Stimulated activated naive CD8-positive, alpha-beta T cell treated with anti-CD3 and anti-CD28 coated beads, Interleukin-15, amount 100 ng/mL, for 72 hours (primary cell): ENCODE measurements around the gene AHCYL2.

Source experiments
- ATAC-seq: fragments of 150-1000 bp; cut with Tn5 transposase; 2 replicates; pipeline ENCODE4 v1.10.0; 2021; ENCODE audit warnings: mild to moderate bottlenecking, moderate library complexity
- DNase-seq, 2 donors: peaks; one replicate each; pipeline ENCODE4 v3.0.0; 2021 to 2022
- H3K27ac Mint-ChIP-seq, 2 donors: one replicate each; pipeline ENCODE4 v1.8.0; 2022; ENCODE audit warnings: mild to moderate bottlenecking in 2 of 2, mixed read lengths in 2 of 2, moderate library complexity in 2 of 2
- H3K27me3 Mint-ChIP-seq: one replicate; pipeline ENCODE4 v1.8.0; 2022; ENCODE audit warnings: mixed read lengths
- H3K4me1 Mint-ChIP-seq: one replicate; pipeline ENCODE4 v1.8.0; 2022; ENCODE audit warnings: mild to moderate bottlenecking, mixed read lengths
- H3K4me3 Mint-ChIP-seq, 2 donors: one replicate each; pipeline ENCODE4 v1.8.0; 2022; ENCODE audit warnings: mild to moderate bottlenecking in 2 of 2, mixed read lengths in 2 of 2, moderate library complexity in 1 of 2
- H3K9me3 Mint-ChIP-seq, 2 donors: one replicate each; pipeline ENCODE4 v1.8.0; 2022; ENCODE audit warnings: mixed read lengths in 2 of 2

Gene AHCYL2

GRCh38 chr7:129224251-129225205 is at the start of gene AHCYL2:
TSS of gene AHCYL2 (plus strand) at chr7:129225030.
- peak within 1 kb of the TSS; percentile 86 to 88 for H3K4me3 Mint-ChIP-seq
- H3K27me3 Mint-ChIP-seq: no peaks in the 10 kb centered on the region
- peak within 1 kb of the TSS; percentile 90 to 95 for H3K27ac Mint-ChIP-seq
- peak; percentile 95 for ATAC-seq
- peaks cover 41% of the 10 kb centered on the region for H3K4me1 Mint-ChIP-seq
- peak; percentile 93 to 95 for DNase-seq
- H3K9me3 Mint-ChIP-seq: no peaks in the 10 kb centered on the region

DNA sequence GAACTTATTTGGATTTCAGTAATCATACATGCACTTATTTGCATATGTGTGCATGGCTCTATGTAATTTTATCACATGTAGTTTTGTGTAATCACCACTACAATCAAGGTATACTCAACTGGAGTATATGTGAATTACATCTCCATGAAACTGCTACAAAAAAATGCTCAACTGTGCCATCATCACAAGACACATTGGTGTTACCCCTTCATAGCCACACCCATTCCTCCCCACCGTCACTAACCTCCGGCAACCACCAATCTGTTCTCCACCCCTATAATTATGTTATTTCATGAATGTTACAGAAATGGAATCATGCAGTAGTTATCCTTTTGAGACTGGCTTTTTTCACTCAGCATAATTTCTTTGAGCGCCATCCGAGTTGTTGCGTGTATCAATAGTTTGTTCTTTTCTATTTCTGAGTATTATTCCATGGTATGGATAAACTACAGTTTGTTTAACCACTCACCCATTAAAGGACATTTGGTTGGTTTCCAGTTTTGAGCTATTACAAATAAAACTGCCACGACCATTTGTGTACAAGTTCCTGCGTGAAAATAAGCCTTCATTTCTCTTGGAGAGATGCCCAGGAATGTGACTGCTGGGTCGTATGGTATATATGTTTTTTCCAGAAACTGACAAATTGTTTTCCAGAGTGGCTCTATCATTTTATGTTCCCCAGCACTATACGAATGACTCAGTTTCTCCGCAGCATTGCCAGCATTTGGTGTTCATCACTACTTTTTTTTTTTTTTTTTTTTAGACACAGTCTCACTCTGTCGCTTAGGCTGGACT is 47.7 kb upstream of the AHCYL2 start:
- no peak for ATAC-seq
- H3K27me3 Mint-ChIP-seq: peaks cover 8% of the 10 kb centered on the region

GRCh38 chr7:129184981-129185670 is 39.7 kb upstream of the AHCYL2 start:
- no peak overlapping the region for H3K4me3 Mint-ChIP-seq
- no peak overlapping the region for H3K27ac Mint-ChIP-seq
- no peak for DNase-seq
- H3K27me3 Mint-ChIP-seq: peaks cover 48% of the 10 kb centered on the region
- no peak for ATAC-seq
- peaks cover 7% of the 10 kb centered on the region for H3K4me1 Mint-ChIP-seq
- H3K9me3 Mint-ChIP-seq: no peaks in the 10 kb centered on the region

More for the DNA sequence above, 47.7 kb upstream of the AHCYL2 start:
- Mint-ChIP-seq H3K27ac (no peak overlapping the region), H3K4me3 (no peak overlapping the region), H3K4me1 (no peaks in the 10 kb centered on the region), H3K9me3 (no peaks in the 10 kb centered on the region)
- no peak for DNase-seq

DNA sequence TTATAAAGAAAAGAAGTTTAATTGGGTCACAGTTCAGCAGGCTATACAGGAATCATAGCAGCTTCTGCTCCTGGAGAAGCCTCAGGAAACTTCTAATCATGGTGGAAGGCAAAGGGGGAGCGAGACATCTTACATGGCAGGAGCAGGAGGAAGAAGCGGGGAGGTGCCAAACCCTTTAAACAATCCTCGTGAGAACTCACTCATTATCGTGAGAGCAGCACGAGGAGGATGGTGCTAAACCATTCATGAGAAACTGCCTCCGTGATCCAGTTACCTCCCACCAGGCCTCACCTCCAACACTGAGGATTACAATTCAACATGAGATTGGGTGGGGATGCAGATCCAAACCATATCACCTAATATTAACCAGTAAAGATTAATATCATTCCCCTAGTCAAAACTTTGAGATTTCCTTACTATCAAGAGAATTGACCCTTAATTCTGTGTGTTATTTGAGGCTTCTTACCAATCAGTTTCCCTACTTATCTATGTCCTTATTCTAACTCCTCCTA is 38.0 kb upstream of the AHCYL2 start:
- DNase-seq (no peak), ATAC-seq (no peak)
- Mint-ChIP-seq H3K27ac (no peak overlapping the region), H3K4me1 (peaks cover 7% of the 10 kb centered on the region), H3K4me3 (no peak overlapping the region), H3K9me3 (no peaks in the 10 kb centered on the region), H3K27me3 (peaks cover 51% of the 10 kb centered on the region)

DNA sequence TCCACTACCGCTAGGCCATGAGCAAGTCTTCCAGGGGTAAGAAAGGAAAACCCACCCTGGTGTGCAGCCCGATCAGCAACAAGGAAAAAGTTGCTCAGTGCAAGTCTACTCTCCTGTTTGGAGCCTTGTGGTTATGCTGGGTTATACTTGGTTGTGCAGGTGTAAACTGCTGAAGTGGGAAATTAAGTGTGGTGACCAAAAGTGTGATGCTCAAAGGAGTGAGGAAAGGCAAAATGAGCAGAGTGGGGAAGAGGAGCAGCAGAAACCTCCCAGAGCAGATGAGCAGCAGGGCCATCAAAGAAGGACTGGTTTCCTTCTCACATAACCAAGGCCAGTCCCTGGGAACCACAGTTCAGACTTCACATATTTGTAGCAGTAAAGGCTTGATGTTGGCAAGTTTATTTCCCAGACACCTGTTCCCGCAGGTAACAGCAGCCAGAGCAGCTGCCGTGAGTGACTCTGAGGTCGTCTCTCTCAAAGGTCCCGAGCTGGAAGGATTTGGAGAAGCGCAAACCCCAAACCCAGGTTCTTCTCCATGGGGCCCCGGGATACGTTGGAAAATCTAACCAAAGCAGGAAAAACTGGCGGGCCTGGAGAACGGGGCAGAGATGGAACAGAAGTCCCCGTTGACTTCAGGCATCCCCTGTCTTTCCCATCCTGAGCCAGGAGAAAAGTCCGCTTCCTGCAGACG is 37.0 kb upstream of the AHCYL2 start:
- Mint-ChIP-seq H3K9me3 (no peaks in the 10 kb centered on the region), H3K27me3 (peaks cover 61% of the 10 kb centered on the region), H3K4me1 (peaks cover 7% of the 10 kb centered on the region)

DNA sequence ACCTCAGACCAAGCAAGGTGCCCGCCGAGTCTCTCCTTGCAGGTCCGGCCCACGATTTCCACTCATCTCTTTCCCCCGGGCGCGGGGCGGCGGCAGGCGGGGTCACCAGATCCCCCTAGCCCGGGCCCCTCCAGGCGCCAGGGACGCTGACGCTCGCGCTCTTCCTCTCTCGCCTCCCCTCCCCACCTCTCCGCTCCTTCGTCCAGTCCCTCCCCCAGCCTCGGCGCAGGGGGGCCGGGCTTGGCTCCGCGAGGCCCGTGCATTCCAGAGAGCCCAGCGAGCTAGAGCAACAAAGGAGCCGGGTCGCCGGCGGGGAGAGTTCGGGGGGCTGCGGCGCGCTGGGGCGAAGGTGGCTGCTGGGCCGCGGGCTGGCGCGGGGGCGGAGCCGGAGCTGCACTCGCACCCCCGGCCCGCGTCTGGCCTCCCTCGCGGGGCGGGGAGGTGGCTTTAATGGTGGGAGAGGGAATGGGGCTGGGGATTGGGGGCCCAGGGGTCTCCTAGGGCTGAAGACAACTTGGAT is 36.4 kb upstream of the AHCYL2 start, which contains the start of gene SMO:
Gene SMO, plus strand, starts transcription at position 262 of the 520 bp plus-strand sequence. CDS start 519 bp downstream, outside the sequence.
- peaks cover 7% of the 10 kb centered on the region for H3K4me1 Mint-ChIP-seq
- H3K9me3 Mint-ChIP-seq: no peaks in the 10 kb centered on the region
- peak; percentile 56 for ATAC-seq
- peak within 1 kb of the TSS; percentile 78 to 88 for H3K4me3 Mint-ChIP-seq
- H3K27me3 Mint-ChIP-seq: peaks cover 67% of the 10 kb centered on the region
- peak within 1 kb of the TSS in 1 of 2 donors; percentile 12 for H3K27ac Mint-ChIP-seq
- no peak for DNase-seq

More for the DNA sequence above, 37.0 kb upstream of the AHCYL2 start:
- Mint-ChIP-seq H3K27ac (no peak overlapping the region), H3K4me3 (peak overlapping the region; percentile 78 to 88)
- DNase-seq (no peak), ATAC-seq (no peak)

- Mint-ChIP-seq H3K9me3 (no peaks in the 10 kb centered on the region), H3K4me3 (peak overlapping the region; percentile 78 to 88), H3K27ac (peak overlapping the region in 1 of 2 donors; percentile 12), H3K27me3 (peaks cover 68% of the 10 kb centered on the region), H3K4me1 (peaks cover 7% of the 10 kb centered on the region)
- DNase-seq (no peak), ATAC-seq (peak; percentile 64)
These were observed 35.8 kb upstream of the AHCYL2 start for GRCh38 chr7:129188892-129189660.

- DNase-seq: no peak
These were observed 35.0 kb upstream of the AHCYL2 start for GRCh38 chr7:129189661-129190310.

GRCh38 chr7:129191272-129191671 is 33.6 kb upstream of the AHCYL2 start:
- no peak overlapping the region for H3K4me3 Mint-ChIP-seq
- no peak for ATAC-seq
- no peak for DNase-seq
- H3K27ac Mint-ChIP-seq: no peak overlapping the region
- no peaks in the 10 kb centered on the region for H3K9me3 Mint-ChIP-seq
- H3K4me1 Mint-ChIP-seq: peaks cover 7% of the 10 kb centered on the region
- H3K27me3 Mint-ChIP-seq: peaks cover 64% of the 10 kb centered on the region

More at GRCh38 chr7:129189661-129190310, 35.0 kb upstream of the AHCYL2 start:
- ATAC-seq: no peak
- peak overlapping the region in 1 of 2 donors; percentile 12 for H3K27ac Mint-ChIP-seq
- H3K4me3 Mint-ChIP-seq: peak overlapping the region; percentile 72 to 75
- peaks cover 68% of the 10 kb centered on the region for H3K27me3 Mint-ChIP-seq
- no peaks in the 10 kb centered on the region for H3K9me3 Mint-ChIP-seq
- peaks cover 7% of the 10 kb centered on the region for H3K4me1 Mint-ChIP-seq

- ATAC-seq: no peak
- H3K4me3 Mint-ChIP-seq: no peak overlapping the region
These were observed 30.9 kb upstream of the AHCYL2 start for GRCh38 chr7:129193892-129194291.

GRCh38 chr7:129197771-129198170 is 27.1 kb upstream of the AHCYL2 start:
- Mint-ChIP-seq H3K9me3 (no peaks in the 10 kb centered on the region), H3K4me1 (no peaks in the 10 kb centered on the region), H3K27ac (no peak overlapping the region), H3K27me3 (peaks cover 7% of the 10 kb centered on the region), H3K4me3 (no peak overlapping the region)
- DNase-seq (no peak), ATAC-seq (no peak)

More at GRCh38 chr7:129193892-129194291, 30.9 kb upstream of the AHCYL2 start:
- Mint-ChIP-seq H3K27me3 (peaks cover 40% of the 10 kb centered on the region), H3K27ac (no peak overlapping the region), H3K9me3 (no peaks in the 10 kb centered on the region), H3K4me1 (peaks cover 7% of the 10 kb centered on the region)
- no peak for DNase-seq

- Mint-ChIP-seq H3K4me3 (no peak overlapping the region), H3K4me1 (no peaks in the 10 kb centered on the region), H3K27ac (no peak overlapping the region), H3K27me3 (no peaks in the 10 kb centered on the region), H3K9me3 (no peaks in the 10 kb centered on the region)
- DNase-seq: no peak
- ATAC-seq: no peak
These were observed 25.4 kb upstream of the AHCYL2 start for GRCh38 chr7:129199406-129199805.

DNA sequence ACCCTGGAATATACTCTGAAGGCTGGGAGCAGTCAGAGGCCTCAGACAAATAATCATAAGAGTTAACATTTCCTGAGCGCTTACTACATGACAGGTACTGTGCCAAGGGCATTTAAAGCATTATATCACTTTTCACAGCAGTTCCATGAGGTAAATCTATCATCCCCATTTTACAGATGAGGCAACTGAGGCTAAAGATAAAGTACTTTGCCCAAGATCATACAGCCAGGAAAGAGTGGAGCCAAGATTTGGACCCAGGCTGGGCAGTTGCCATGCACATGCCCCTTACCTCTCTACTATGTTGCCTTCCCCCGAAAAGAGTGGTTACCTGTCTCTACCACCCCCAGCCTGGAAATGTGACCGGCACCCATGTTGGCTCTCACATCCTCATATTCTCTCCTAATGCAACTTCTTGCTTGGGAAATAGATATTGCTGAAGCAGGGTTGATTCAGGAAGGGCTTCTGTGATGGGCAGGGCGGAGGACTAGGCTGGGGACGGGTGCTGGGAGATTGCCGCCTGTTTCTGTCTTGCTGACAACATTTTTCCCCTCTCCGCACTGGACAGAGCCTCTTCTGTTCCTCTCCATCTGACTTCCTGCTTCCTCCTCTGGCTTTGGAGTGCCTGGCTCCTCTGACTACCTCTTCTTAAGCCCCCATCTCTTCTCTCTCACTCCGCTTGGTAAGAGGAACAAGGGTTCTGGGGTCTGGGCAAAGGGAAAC is 22.6 kb upstream of the AHCYL2 start:
- H3K27ac Mint-ChIP-seq: no peak overlapping the region
- H3K9me3 Mint-ChIP-seq: no peaks in the 10 kb centered on the region
- H3K4me1 Mint-ChIP-seq: no peaks in the 10 kb centered on the region
- DNase-seq (no peak), ATAC-seq (no peak)
- no peaks in the 10 kb centered on the region for H3K27me3 Mint-ChIP-seq
- H3K4me3 Mint-ChIP-seq: no peak overlapping the region
